Measurements from ENCODE around the gene TLR9. TPM values are rescaled to one million over a fixed set of nuclear protein-coding genes. Genes with fewer than 3 reads are reported as not detected.

TLR9 gene
- total RNA-seq, 3 donors from 2014 or later = 0.77 to 0.89 TPM; not detected in 1

GRCh38 chr3:52220380-52221026, 4.9 kb downstream of the TLR9 start:
- intact Hi-C loops (cut with DNase I, micrococcal nuclease) = loop anchor here in 1 of 2 donors (10.0 kb wide), 1 partner anchor 114 kb away; no protein-coding TSS in a partner anchor
- ATAC-seq = peak; percentile 64
- peak; percentile 88 for TF ChIP-seq CTCF (IDR thresholded peaks at IDR 0.05)
- Histone ChIP-seq H3K36me3 (ENCODE audit: low read depth) (no peaks in the 10 kb centered on the region), H3K4me3 (no peak overlapping the region), H3K9me3 (no peaks in the 10 kb centered on the region), H3K4me1 (ENCODE audit: low read depth) (peaks cover 34% of the 10 kb centered on the region)
- peak; percentile 82 to 92 (median 91) for DNase-seq

GRCh38 chr3:52218937-52219650, 6.4 kb downstream of the TLR9 start:
- intact Hi-C loops (cut with DNase I, micrococcal nuclease) = no loop called here
- ATAC-seq = no peak
- DNase-seq = no peak
- Histone ChIP-seq H3K4me3 (no peak overlapping the region), H3K9me3 (no peaks in the 10 kb centered on the region), H3K4me1 (ENCODE audit: low read depth) (peaks cover 34% of the 10 kb centered on the region), H3K36me3 (ENCODE audit: low read depth) (peaks cover 5% of the 10 kb centered on the region)
- no peak for TF ChIP-seq CTCF (IDR thresholded peaks at IDR 0.05)

- no peaks in the 10 kb centered on the region for H3K9me3 ChIP-seq
- intact Hi-C loops (cut with DNase I, micrococcal nuclease) = no loop called here
- peak in 2 of 3 donors; percentile 53 to 77 for DNase-seq
Observed at GRCh38 chr3:52218454-52218853, 7.0 kb downstream of the TLR9 start.

GRCh38 chr3:52218026-52218425, 7.4 kb downstream of the TLR9 start:
- DNase-seq (no peak), ATAC-seq (no peak)
- Histone ChIP-seq H3K36me3 (ENCODE audit: low read depth) (peaks cover 8% of the 10 kb centered on the region), H3K4me3 (no peak overlapping the region), H3K4me1 (ENCODE audit: low read depth) (peaks cover 34% of the 10 kb centered on the region), H3K9me3 (no peaks in the 10 kb centered on the region)
- intact Hi-C loops (cut with DNase I, micrococcal nuclease) = no loop called here
- no peak for TF ChIP-seq CTCF (IDR thresholded peaks at IDR 0.05)

More at GRCh38 chr3:52218454-52218853, 7.0 kb downstream of the TLR9 start:
- ATAC-seq = no peak
- Histone ChIP-seq H3K4me3 (no peak overlapping the region), H3K36me3 (ENCODE audit: low read depth) (peaks cover 8% of the 10 kb centered on the region), H3K4me1 (ENCODE audit: low read depth) (peaks cover 34% of the 10 kb centered on the region)
- TF ChIP-seq CTCF (IDR thresholded peaks at IDR 0.05) = no peak

- Histone ChIP-seq H3K36me3 (ENCODE audit: low read depth) (peaks cover 8% of the 10 kb centered on the region), H3K9me3 (no peaks in the 10 kb centered on the region), H3K4me1 (ENCODE audit: low read depth) (peaks cover 34% of the 10 kb centered on the region), H3K4me3 (no peak overlapping the region)
- DNase-seq (no peak), ATAC-seq (peak; percentile 38)
- TF ChIP-seq CTCF (IDR thresholded peaks at IDR 0.05) = no peak
- intact Hi-C loops (cut with DNase I, micrococcal nuclease) = no loop called here
Observed at GRCh38 chr3:52217409-52217805, 8.0 kb downstream of the TLR9 start.
